Measurements from ENCODE around the gene WDR74.

DNA sequence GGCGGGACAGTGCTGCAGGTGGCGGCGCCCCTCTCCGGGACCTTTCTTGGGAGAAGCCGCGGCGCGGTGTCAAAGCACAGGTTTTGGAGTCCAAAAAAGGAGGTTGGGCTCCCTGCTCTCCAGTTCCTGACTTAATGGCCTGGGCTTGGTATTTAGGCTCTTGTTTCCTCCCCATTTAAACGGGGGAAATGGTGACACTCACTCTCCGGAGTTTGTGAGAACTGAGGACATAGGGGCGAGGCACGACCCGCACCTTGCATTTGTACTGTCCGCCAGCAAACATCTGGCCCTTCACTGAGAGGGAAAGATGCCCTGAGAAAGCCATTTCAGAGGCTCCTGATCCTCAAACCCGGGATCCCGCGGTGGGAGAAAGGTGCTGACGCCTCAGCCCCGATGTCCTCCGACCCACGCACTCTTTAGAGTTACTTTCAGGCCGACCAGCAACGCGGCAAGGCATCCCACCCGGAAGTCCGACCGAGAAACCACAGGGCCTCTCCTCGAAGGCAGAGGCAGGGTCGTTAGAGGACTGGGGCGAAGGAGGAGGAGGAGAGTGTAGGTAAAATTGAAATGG lies 2.9 kb upstream of the WDR74 start:
- no peak for TF ChIP-seq CTCF (IDR thresholded peaks at IDR 0.05)
- no peak for TF ChIP-seq POLR2A (IDR thresholded peaks at IDR 0.05)

All from body of pancreas (tissue), 4 donors.